ENCODE results near the gene PHLDB2.

The PHLDB2 gene

GRCh38 chr3:111861391-111861790 is 2.3 kb downstream of the PHLDB2 start:
- no peak overlapping the region for H3K27ac ChIP-seq
- CTCF ChIA-PET, result interaction anchor here (0.5 to 3.5 kb wide), 2 partner anchors 141 to 145 kb away, joined by 3 to 44 read pairs; no protein-coding TSS in a partner anchor
- no peak for DNase-seq (ENCODE audit: low spot score)
- no peak for TF ChIP-seq CTCF (conservative IDR thresholded peaks at IDR 0.05; ENCODE audit: low read depth)
- POLR2A ChIA-PET (ENCODE audit: low non-redundant PET), result no interaction called here

GRCh38 chr3:111862415-111862814 is 3.4 kb downstream of the PHLDB2 start:
- ChIA-PET POLR2A (ENCODE audit: low non-redundant PET) (no interaction called here), CTCF (interaction anchor here (0.8 kb wide), 1 partner anchor 146 kb away, joined by 4 read pairs; no protein-coding TSS in a partner anchor)
- H3K27ac ChIP-seq, result no peak overlapping the region
- DNase-seq (ENCODE audit: low spot score), result no peak
- TF ChIP-seq CTCF (conservative IDR thresholded peaks at IDR 0.05; ENCODE audit: low read depth), result no peak

- no peak overlapping the region for H3K27ac ChIP-seq
- no peak for TF ChIP-seq CTCF (conservative IDR thresholded peaks at IDR 0.05; ENCODE audit: low read depth)
- CTCF ChIA-PET, result interaction anchor here (0.8 kb wide), 1 partner anchor 147 kb away, joined by 4 read pairs; no protein-coding TSS in a partner anchor
- no peak for DNase-seq (ENCODE audit: low spot score)
- POLR2A ChIA-PET (ENCODE audit: low non-redundant PET), result no interaction called here
Observed at GRCh38 chr3:111862974-111863373, 3.9 kb downstream of the PHLDB2 start.

GRCh38 chr3:111863942-111864694 is 5.1 kb downstream of the PHLDB2 start:
- ChIA-PET CTCF (interaction anchor here (0.5 to 1.5 kb wide), 5 partner anchors 8 to 146 kb away, joined by 3 to 5 read pairs (median 3); no protein-coding TSS in a partner anchor), POLR2A (ENCODE audit: low non-redundant PET) (no interaction called here)
- no peak for TF ChIP-seq CTCF (conservative IDR thresholded peaks at IDR 0.05; ENCODE audit: low read depth)
- DNase-seq (ENCODE audit: low spot score), result no peak
- no peak overlapping the region for H3K27ac ChIP-seq

GRCh38 chr3:111864821-111865656 is 6.0 kb downstream of the PHLDB2 start:
- no peak for DNase-seq (ENCODE audit: low spot score)
- TF ChIP-seq CTCF (conservative IDR thresholded peaks at IDR 0.05; ENCODE audit: low read depth), result 0 out of 2 replicates have a peak, but pooled peaks have one; percentile 18
- CTCF ChIA-PET, result interaction anchor here (0.5 to 1.5 kb wide), 5 partner anchors 9 to 149 kb away, joined by 3 to 5 read pairs (median 3); no protein-coding TSS in a partner anchor
- POLR2A ChIA-PET (ENCODE audit: low non-redundant PET), result no interaction called here
- H3K27ac ChIP-seq, result no peak overlapping the region

GRCh38 chr3:111867889-111868426 is 8.9 kb downstream of the PHLDB2 start:
- DNase-seq (ENCODE audit: low spot score), result no peak
- H3K27ac ChIP-seq, result peak overlapping the region; percentile 27; the same call in 1 of the 2 replicates
- no peak for TF ChIP-seq CTCF (conservative IDR thresholded peaks at IDR 0.05; ENCODE audit: low read depth)
- POLR2A ChIA-PET (ENCODE audit: low non-redundant PET), result no interaction called here
- CTCF ChIA-PET, result interaction anchor here (0.6 to 1.6 kb wide), 3 partner anchors 27 to 150 kb away, joined by 3 to 4 read pairs (median 3); no protein-coding TSS in a partner anchor

All from RWPE1 (cell line).